ENCODE measurements around the gene STIM2. TPM values are rescaled to one million over a fixed set of nuclear protein-coding genes. Genes with fewer than 3 reads are reported as not detected.
A peak's percentile ranks its signal among the peaks of the same experiment; 100 is the strongest.

Gene STIM2
- polyA plus RNA-seq, 1 donor = 64.7 TPM

GRCh38 chr4:27048429-27049238 is 188.0 kb downstream of the STIM2 start:
- peak; percentile 16 for DNase-seq

- no peak for DNase-seq
Measured at GRCh38 chr4:27049239-27049829, 188.7 kb downstream of the STIM2 start.

- no peak for DNase-seq
Measured at GRCh38 chr4:27050731-27051130, 190.1 kb downstream of the STIM2 start.

- DNase-seq = no peak
Measured at GRCh38 chr4:27055221-27055760, 194.7 kb downstream of the STIM2 start.

GRCh38 chr4:27056281-27056680 is 195.6 kb downstream of the STIM2 start:
- DNase-seq = no peak

- no peak for DNase-seq
Measured at GRCh38 chr4:27057053-27057452, 196.4 kb downstream of the STIM2 start.

GRCh38 chr4:27057662-27058061 is 197.0 kb downstream of the STIM2 start:
- no peak for DNase-seq

GRCh38 chr4:27058819-27059406 is 198.3 kb downstream of the STIM2 start:
- no peak for DNase-seq

GRCh38 chr4:27059446-27059845 is 198.8 kb downstream of the STIM2 start:
- no peak for DNase-seq

GRCh38 chr4:27062256-27062655 is 201.6 kb downstream of the STIM2 start:
- DNase-seq = no peak

GRCh38 chr4:27066591-27066990 is 205.9 kb downstream of the STIM2 start:
- no peak for DNase-seq

GRCh38 chr4:27068151-27068867 is 207.7 kb downstream of the STIM2 start:
- no peak for DNase-seq

Measured in hindlimb muscle (tissue), 1 donor.